Spleen (tissue), 7 donors: Measurements from ENCODE around the gene R3HCC1L.

Experiments
- CTCF ChIP-seq, 11 experiments: fragments of 200-600 bp in 7 of 11; fragments of 450-650 bp in 4 of 11; sonication (generic) in 4 of 11; IDR thresholded peaks in 8 of 11; conservative IDR thresholded peaks in 3 of 11; 1 replicate in 7 of 11; 2 replicates in 4 of 11; pipeline versions ENCODE4 v1.4.0 to v1.8.0; 2016 to 2021; ENCODE audit warnings: antibody characterized with exemption in 11 of 11, inconsistent platforms in 4 of 11, mild to moderate bottlenecking in 1 of 11
- POLR2A ChIP-seq, 3 donors: fragments of 450-650 bp; IDR thresholded peaks; one replicate each; pipeline ENCODE4 v1.5.1; 2017; ENCODE audit warnings: antibody characterized with exemption in 3 of 3, mild to moderate bottlenecking in 1 of 3
- donor health status: DM: no; HTN: no; CAD: no; lungs with moderate emphysema.
- donor health status: DM: no; HTN: no; CAD: no.
- donor health status: DM: no; HTN: no; CAD: no.

GRCh38 chr10:98128802-98129201 is 5.7 kb upstream of the R3HCC1L start:
- TF ChIP-seq CTCF (IDR thresholded peaks at IDR 0.05 in 8 of 11, conservative IDR thresholded peaks at IDR 0.05 in 3 of 11): no peak
- no peak for TF ChIP-seq POLR2A (IDR thresholded peaks at IDR 0.05)
